Stomach (tissue), 9 donors: Measurements from ENCODE around the gene HEXIM1. TPM values are rescaled to one million over a fixed set of nuclear protein-coding genes. Genes with fewer than 3 reads are reported as not detected.

Experiments used
- DNase-seq, 2 donors: peaks; one replicate each; pipeline versions ENCODE4 v3.0.0 to v3.0.0-alpha.2; 2013 to 2019
- H3K27ac ChIP-seq, 5 donors: fragments of 200-600 bp in 4 of 5; sonication (generic) in 4 of 5; one replicate each; pipeline ENCODE4 v1.5.1; 2013 to 2019; ENCODE audit warnings: mild to moderate bottlenecking in 1 of 5, moderate library complexity in 1 of 5
- H3K27me3 ChIP-seq, 3 donors: fragments of 200-600 bp; sonication (generic); one replicate each; pipeline ENCODE4 v1.5.1; 2017 to 2019; ENCODE audit warnings: mixed run types in 1 of 3
- H3K36me3 ChIP-seq, 4 donors: fragments of 200-600 bp; sonication (generic); 1 replicate in 3 of 4; 2 replicates in 1 of 4; pipeline ENCODE4 v1.5.1; 2016 to 2019
- H3K4me1 ChIP-seq, 4 donors: fragments of 200-600 bp; sonication (generic); one replicate each; pipeline ENCODE4 v1.5.1; 2016 to 2019
- H3K4me3 ChIP-seq, 4 donors: fragments of 200-600 bp; sonication (generic) in 3 of 4; one replicate each; pipeline ENCODE4 v1.5.1; 2016 to 2019; ENCODE audit warnings: mild to moderate bottlenecking in 1 of 4
- H3K9me3 ChIP-seq, 4 donors: fragments of 200-600 bp; sonication (generic); one replicate each; pipeline ENCODE4 v1.5.1; 2016 to 2019
- EP300 ChIP-seq: sonication (generic); formaldehyde crosslinking; IDR thresholded peaks from one replicate; pipeline ENCODE4 v1.6.1; 2017; ENCODE audit warnings: antibody characterized with exemption
- POLR2A ChIP-seq, 4 donors: fragments of 450-650 bp; IDR thresholded peaks; one replicate each; pipeline ENCODE4 v1.6.1; 2016; ENCODE audit warnings: antibody characterized with exemption in 4 of 4, control low read depth in 2 of 4, mild to moderate bottlenecking in 1 of 4, moderate library complexity in 1 of 4
- POLR2AphosphoS5 ChIP-seq, 3 donors: sonication (generic); formaldehyde crosslinking; IDR thresholded peaks; one replicate each; pipeline ENCODE4 v1.6.1; 2016; ENCODE audit warnings: antibody characterized with exemption in 3 of 3
- WGBS, 5 donors: extraction: QIAGEN DNeasy Blood & Tissue Kit in 3 of 5; methylation state at CpG; one replicate each; pipeline versions ENCODE4 v1.1.5 to v1.1.7; 2013 to 2018; 5-methylcytosine and 5-hydroxymethylcytosine counted together
- intact Hi-C: fragments of 100-400 bp; cut with DNase I; formaldehyde crosslinking; loops from one replicate; pipeline ENCODE4 v1.15.1; 2023; ENCODE audit warnings: low total_unique reads
- polyA plus RNA-seq, 3 donors: library from polyadenylated mRNA; stranded (reverse); fragments of 200-250 nt; gene quantifications; one replicate each; pipeline ENCODE4 v1.2.3, GENCODE V29; 2013
- total RNA-seq, 5 donors: library from RNA; depleted of rRNA; stranded (reverse); fragments of >200 nt; gene quantifications; one replicate each; pipeline versions ENCODE4 v1.1.0 to v1.2.3, GENCODE V29; 2014 to 2016
- TF ChIP-seq, protein P1 (sequence below), 7 experiments: fragments of 450-650 bp in 4 of 7; fragments of 200-600 bp in 3 of 7; sonication (generic) in 3 of 7; IDR thresholded peaks; one replicate each; pipeline ENCODE4 v1.5.1; 2016 to 2019; ENCODE audit warnings: antibody characterized with exemption in 7 of 7, control low read depth in 2 of 7, mild to moderate bottlenecking in 1 of 7
- donor health status: healthy with polysubstance abuse.
- donor health status: Bipolar disorder and iron deficiency.
- donor health status: healthy.

Gene HEXIM1
- total and polyA plus RNA-seq, 8 donors, result 6.4 to 23.8 (median 15.7) TPM

- intact Hi-C loops, result no loop called here
Observed at GRCh38 chr17:45155483-45155882, 7.2 kb downstream of the HEXIM1 start.

GRCh38 chr17:45156242-45156641 is 8.0 kb downstream of the HEXIM1 start:
- no peaks in the 10 kb centered on the region for H3K27me3 ChIP-seq
- no peak for TF ChIP-seq POLR2A (IDR thresholded peaks at IDR 0.05)
- TF ChIP-seq EP300, result no peak
- TF ChIP-seq, protein P1, sequence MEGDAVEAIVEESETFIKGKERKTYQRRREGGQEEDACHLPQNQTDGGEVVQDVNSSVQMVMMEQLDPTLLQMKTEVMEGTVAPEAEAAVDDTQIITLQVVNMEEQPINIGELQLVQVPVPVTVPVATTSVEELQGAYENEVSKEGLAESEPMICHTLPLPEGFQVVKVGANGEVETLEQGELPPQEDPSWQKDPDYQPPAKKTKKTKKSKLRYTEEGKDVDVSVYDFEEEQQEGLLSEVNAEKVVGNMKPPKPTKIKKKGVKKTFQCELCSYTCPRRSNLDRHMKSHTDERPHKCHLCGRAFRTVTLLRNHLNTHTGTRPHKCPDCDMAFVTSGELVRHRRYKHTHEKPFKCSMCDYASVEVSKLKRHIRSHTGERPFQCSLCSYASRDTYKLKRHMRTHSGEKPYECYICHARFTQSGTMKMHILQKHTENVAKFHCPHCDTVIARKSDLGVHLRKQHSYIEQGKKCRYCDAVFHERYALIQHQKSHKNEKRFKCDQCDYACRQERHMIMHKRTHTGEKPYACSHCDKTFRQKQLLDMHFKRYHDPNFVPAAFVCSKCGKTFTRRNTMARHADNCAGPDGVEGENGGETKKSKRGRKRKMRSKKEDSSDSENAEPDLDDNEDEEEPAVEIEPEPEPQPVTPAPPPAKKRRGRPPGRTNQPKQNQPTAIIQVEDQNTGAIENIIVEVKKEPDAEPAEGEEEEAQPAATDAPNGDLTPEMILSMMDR (IDR thresholded peaks at IDR 0.05), result no peak
- TF ChIP-seq POLR2AphosphoS5 (IDR thresholded peaks at IDR 0.05), result no peak
- intact Hi-C loops, result no loop called here
- WGBS, 5 donors, result 82 to 89% (median 85%) methylated on average over 3 of the region's 3 CpGs
- no peak for DNase-seq
- no peaks in the 10 kb centered on the region for H3K36me3 ChIP-seq
- peaks cover 58 to 87% (median 71%) of the 10 kb centered on the region in 4 donors for H3K4me1 ChIP-seq
- peak overlapping the region in 2 of 5 donors; percentile 41 to 50 for H3K27ac ChIP-seq
- H3K4me3 ChIP-seq, result no peak overlapping the region
- no peaks in the 10 kb centered on the region for H3K9me3 ChIP-seq

More at GRCh38 chr17:45155483-45155882, 7.2 kb downstream of the HEXIM1 start:
- no peaks in the 10 kb centered on the region for H3K9me3 ChIP-seq
- no peak for DNase-seq
- H3K27me3 ChIP-seq, result no peaks in the 10 kb centered on the region
- peak overlapping the region in 3 of 5 donors; percentile 14 to 50 (median 41) for H3K27ac ChIP-seq
- H3K36me3 ChIP-seq, result no peaks in the 10 kb centered on the region
- TF ChIP-seq POLR2AphosphoS5 (IDR thresholded peaks at IDR 0.05), result no peak
- TF ChIP-seq POLR2A (IDR thresholded peaks at IDR 0.05), result no peak
- no peak for TF ChIP-seq EP300
- TF ChIP-seq, protein P1 (IDR thresholded peaks at IDR 0.05), result no peak
- H3K4me1 ChIP-seq, result peaks cover 65 to 95% (median 78%) of the 10 kb centered on the region in 4 donors
- WGBS, 5 donors, result 79 to 97% (median 89%) methylated on average over 2 of the region's 2 CpGs
- H3K4me3 ChIP-seq, result no peak overlapping the region

GRCh38 chr17:45160447-45161287 is 12.4 kb downstream of the HEXIM1 start:
- WGBS, 5 donors, result 0% methylated on average over 43 to 48 of the region's 48 CpGs

DNA sequence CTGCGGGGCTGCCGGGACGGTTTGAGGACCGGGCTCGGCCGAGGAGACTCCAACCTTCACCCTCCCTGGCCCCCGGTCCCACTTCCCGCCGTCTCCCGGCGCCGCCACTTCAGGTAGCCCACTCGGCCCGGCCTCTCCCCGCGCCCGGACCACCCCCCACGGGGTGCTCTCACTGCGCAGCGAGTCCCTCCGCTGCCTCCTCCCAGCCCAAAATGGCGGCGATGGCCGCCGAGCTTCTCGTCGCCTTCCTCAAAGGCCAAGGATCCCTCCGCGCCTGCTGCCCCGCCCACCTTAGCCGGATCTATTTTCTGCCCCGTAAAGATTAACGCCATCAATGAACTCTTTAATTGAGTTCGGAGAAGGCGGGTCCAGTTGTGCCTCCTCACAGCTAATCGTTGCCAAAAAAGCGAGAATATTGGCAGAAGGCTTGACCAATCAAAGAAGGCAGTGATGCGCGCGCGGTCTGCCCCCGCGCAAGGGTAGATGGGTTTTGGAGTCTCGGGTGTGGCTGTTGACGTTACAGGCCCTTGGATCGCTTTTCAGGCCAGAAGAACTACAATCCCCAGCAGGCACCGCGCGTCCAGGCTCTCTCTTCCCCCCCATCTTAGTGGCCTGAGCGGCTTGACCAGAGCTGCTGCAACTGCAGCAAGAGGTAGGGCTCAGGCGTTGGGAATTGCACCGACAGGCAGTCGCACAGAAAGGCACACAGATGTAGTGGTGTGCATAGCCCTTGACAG is 13.2 kb downstream of the HEXIM1 start, which contains the start of gene HEXIM2:
TSS of gene HEXIM2 (plus strand) at position 588 of the 737 bp plus-strand sequence. CDS start 919 bp downstream, outside the sequence.
- H3K9me3 ChIP-seq, result no peaks in the 10 kb centered on the region
- 0 to 1% (median 0%) methylated on average over 43 to 53 of the region's 53 CpGs for WGBS, 5 donors
- intact Hi-C loops, result no loop called here
- H3K36me3 ChIP-seq, result peaks cover 0 to 6% (median 0%) of the 10 kb centered on the region in 4 donors
- no peaks in the 10 kb centered on the region for H3K27me3 ChIP-seq
- DNase-seq, result peak; percentile 98 to 100
- H3K4me3 ChIP-seq, result peak within 1 kb of the TSS; percentile 56 to 96 (median 83)
- peak within 1 kb of the TSS; percentile 98 to 100 (median 100) for H3K27ac ChIP-seq
- peak; percentile 83 to 99 (median 97) for TF ChIP-seq POLR2AphosphoS5 (IDR thresholded peaks at IDR 0.05)
- TF ChIP-seq, protein P1 (IDR thresholded peaks at IDR 0.05), result peak in 1 of 7 experiments; percentile 4
- TF ChIP-seq EP300, result no peak
- peak in 2 of 4 donors; percentile 86 to 90 for TF ChIP-seq POLR2A (IDR thresholded peaks at IDR 0.05)
- peaks cover 40 to 57% (median 48%) of the 10 kb centered on the region in 4 donors for H3K4me1 ChIP-seq

More at GRCh38 chr17:45160447-45161287, 12.4 kb downstream of the HEXIM1 start:
- TF ChIP-seq, protein P1 (IDR thresholded peaks at IDR 0.05), result peak in 1 of 7 experiments; percentile 32
- TF ChIP-seq POLR2AphosphoS5 (IDR thresholded peaks at IDR 0.05), result no peak
- Histone ChIP-seq H3K4me1 (peaks cover 47 to 64% (median 54%) of the 10 kb centered on the region in 4 donors), H3K27me3 (no peaks in the 10 kb centered on the region), H3K27ac (peak overlapping the region; percentile 98 to 100 (median 100)), H3K9me3 (no peaks in the 10 kb centered on the region), H3K4me3 (peak overlapping the region; percentile 56 to 96 (median 83)), H3K36me3 (peaks cover 0 to 6% (median 0%) of the 10 kb centered on the region in 4 donors)
- DNase-seq, result peak; percentile 58 to 93
- intact Hi-C loops, result no loop called here
